Lung (tissue), 12 donors: ENCODE data around the gene SRSF5. TPM values are rescaled to one million over a fixed set of nuclear protein-coding genes. Genes with fewer than 3 reads are reported as not detected.

ENCODE experiments used
- ATAC-seq: fragments of 200-7000 bp; cut with Tn5 transposase; one replicate; pipeline ENCODE4 v1.9.1; 2020; ENCODE audit warnings: moderate number of reproducible peaks; ENCODE audit not compliant: insufficient read depth, low FRiP score
- DNase-seq, 3 donors: peaks; one replicate each; pipeline ENCODE4 v3.0.0-alpha.2; 2013 to 2017
- H3K27ac ChIP-seq, 2 donors: one replicate each; pipeline ENCODE4 v1.5.1; 2013; ENCODE audit warnings: mild to moderate bottlenecking in 2 of 2, moderate library complexity in 2 of 2, control low read depth in 1 of 2, inconsistent platforms in 1 of 2, low read depth in 1 of 2, low read length in 1 of 2
- H3K27me3 ChIP-seq, 3 donors: one replicate each; pipeline ENCODE4 v1.5.1; 2013; ENCODE audit warnings: low read length in 2 of 3; ENCODE audit not compliant: control insufficient read depth in 3 of 3, insufficient read depth in 3 of 3
- H3K36me3 ChIP-seq, 4 donors: one replicate each; pipeline ENCODE4 v1.5.1; 2013; ENCODE audit warnings: low read length in 4 of 4, mild to moderate bottlenecking in 1 of 4, moderate library complexity in 1 of 4; ENCODE audit not compliant: control insufficient read depth in 4 of 4, insufficient read depth in 4 of 4
- H3K4me1 ChIP-seq, 5 donors: one replicate each; pipeline ENCODE4 v1.5.1; 2013; ENCODE audit warnings: low read length in 5 of 5, mild to moderate bottlenecking in 2 of 5, moderate library complexity in 1 of 5; ENCODE audit not compliant: control insufficient read depth in 5 of 5, insufficient read depth in 5 of 5
- H3K4me3 ChIP-seq: one replicate; pipeline ENCODE4 v1.5.1; 2013; ENCODE audit warnings: mild to moderate bottlenecking, control low read depth, moderate library complexity
- H3K9ac ChIP-seq, 2 donors: one replicate each; pipeline ENCODE4 v1.5.1; 2013; ENCODE audit warnings: low read length in 2 of 2, control low read depth in 1 of 2; ENCODE audit not compliant: insufficient read depth in 1 of 2
- H3K9me3 ChIP-seq, 4 donors: one replicate each; pipeline ENCODE4 v1.5.1; 2013; ENCODE audit warnings: low read length in 3 of 4, mild to moderate bottlenecking in 1 of 4, moderate library complexity in 1 of 4; ENCODE audit not compliant: control insufficient read depth in 4 of 4, insufficient read depth in 3 of 4
- WGBS, 2 donors: extraction: QIAGEN DNeasy Blood & Tissue Kit; methylation state at CpG; one replicate each; pipeline ENCODE4 v1.1.7; 2013; 5-methylcytosine and 5-hydroxymethylcytosine counted together
- polyA plus RNA-seq, 2 donors: library from polyadenylated mRNA; stranded (reverse); fragments of 200-250 nt; gene quantifications; one replicate each; pipeline ENCODE4 v1.2.1, GENCODE V29; 2013
- total RNA-seq, 2 donors: library from RNA; depleted of rRNA in 1 of 2; stranded (reverse); fragments of >200 nt in 1 of 2; gene quantifications; one replicate each; pipeline ENCODE4 v1.2.1, GENCODE V29; 2014 to 2021
- TF ChIP-seq, protein P1 (sequence below): IDR thresholded peaks from 2 replicates; pipeline ENCODE4 v1.5.1; 2012; ENCODE audit warnings: mild to moderate bottlenecking; ENCODE audit errors: control extremely low read depth, extremely low read depth
- donor health status: control.
- donor health status: control.
- donor health status: Bipolar disorder and iron deficiency.
- donor health status: healthy.
- donor health status: DM: yes; HTN: yes; CAD: no.

The SRSF5 gene
- total and polyA plus RNA-seq, 4 donors: 224 to 419 (median 286) TPM

DNA sequence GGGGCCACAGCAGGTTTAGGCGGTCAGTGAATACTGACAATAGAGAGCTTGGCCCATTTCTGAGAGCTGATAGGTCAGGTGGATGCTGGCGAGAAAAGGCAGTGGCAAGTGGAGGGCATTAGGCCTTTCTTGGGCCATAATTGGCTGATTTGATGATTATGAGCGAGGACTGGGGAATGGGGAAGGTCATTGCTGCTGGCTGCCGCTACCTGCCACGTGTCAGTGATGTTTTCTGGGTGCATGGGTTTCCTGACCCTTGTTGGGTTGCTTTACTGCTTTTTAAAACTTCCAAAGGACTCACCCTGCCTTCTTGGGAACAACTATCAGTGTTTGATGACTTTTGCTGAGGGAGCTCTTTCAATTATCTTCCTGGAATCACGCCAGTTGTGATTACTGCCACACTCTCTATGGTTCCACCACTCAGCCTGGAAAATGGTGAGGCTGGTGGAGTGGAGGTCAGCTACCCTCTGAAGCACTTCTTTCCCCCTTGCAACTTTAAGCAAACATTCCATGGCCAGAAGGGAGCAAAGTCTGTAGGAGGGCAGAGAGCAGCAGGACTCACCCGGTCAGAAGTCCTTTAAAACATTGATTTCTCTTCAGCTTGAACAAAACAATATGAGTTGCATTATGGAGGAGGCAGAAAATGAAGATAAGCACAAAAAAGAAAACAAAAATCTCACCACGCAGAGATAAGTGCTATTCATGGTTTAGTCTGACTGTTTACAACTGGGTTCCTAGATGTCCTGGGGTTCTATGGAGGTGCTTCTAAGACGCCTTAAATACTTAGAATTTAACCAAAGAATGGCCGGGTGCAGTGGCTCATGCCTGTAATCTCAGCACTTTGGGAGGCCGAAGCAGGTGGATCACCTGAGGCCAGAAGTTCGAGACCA, 42.2 kb downstream of the SRSF5 start:
- WGBS, 2 donors: 87 to 89% methylated on average over 12 of the region's 12 CpGs
- DNase-seq: no peak
- Histone ChIP-seq H3K27ac (no peak overlapping the region), H3K4me1 (no peaks in the 10 kb centered on the region), H3K36me3 (no peaks in the 10 kb centered on the region), H3K9me3 (no peaks in the 10 kb centered on the region), H3K4me3 (no peak overlapping the region), H3K27me3 (no peaks in the 10 kb centered on the region), H3K9ac (no peak overlapping the region)
- ATAC-seq: no peak
- TF ChIP-seq, protein P1, sequence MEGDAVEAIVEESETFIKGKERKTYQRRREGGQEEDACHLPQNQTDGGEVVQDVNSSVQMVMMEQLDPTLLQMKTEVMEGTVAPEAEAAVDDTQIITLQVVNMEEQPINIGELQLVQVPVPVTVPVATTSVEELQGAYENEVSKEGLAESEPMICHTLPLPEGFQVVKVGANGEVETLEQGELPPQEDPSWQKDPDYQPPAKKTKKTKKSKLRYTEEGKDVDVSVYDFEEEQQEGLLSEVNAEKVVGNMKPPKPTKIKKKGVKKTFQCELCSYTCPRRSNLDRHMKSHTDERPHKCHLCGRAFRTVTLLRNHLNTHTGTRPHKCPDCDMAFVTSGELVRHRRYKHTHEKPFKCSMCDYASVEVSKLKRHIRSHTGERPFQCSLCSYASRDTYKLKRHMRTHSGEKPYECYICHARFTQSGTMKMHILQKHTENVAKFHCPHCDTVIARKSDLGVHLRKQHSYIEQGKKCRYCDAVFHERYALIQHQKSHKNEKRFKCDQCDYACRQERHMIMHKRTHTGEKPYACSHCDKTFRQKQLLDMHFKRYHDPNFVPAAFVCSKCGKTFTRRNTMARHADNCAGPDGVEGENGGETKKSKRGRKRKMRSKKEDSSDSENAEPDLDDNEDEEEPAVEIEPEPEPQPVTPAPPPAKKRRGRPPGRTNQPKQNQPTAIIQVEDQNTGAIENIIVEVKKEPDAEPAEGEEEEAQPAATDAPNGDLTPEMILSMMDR: no peak

DNA sequence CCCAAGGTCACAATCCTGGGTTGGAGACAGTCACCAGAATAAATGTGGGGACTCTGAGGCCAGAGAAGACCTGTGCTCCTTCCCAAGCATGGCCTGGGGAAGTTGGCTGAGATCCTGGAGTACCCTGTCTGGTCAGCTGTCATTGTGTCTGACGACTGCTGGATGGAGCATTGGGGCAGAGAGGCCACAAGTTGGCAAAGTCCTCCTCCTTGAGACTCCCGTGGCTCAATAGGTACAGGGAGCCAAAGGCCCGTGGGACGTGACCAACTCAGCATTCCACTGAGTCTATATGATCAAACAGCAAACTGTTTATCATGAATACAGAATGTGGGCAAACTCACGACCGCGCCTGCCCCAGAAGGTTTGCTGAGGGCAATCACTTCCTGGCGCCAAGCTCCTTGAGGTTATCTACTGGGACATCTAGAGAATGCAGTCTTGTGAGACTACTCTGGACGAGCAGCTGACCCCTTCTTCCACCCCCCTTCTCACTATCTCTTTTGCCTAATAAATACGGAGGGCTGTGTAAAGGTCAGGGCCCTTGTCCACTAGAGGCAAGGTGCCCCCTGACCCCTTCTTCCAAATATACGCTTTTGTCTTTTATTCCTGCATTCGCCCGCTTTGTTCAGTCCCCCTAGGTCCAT, 44.4 kb downstream of the SRSF5 start:
- DNase-seq (no peak), ATAC-seq (no peak)
- 71 to 80% methylated on average over 13 of the region's 13 CpGs for WGBS, 2 donors
- H3K36me3 ChIP-seq: no peaks in the 10 kb centered on the region
- no peaks in the 10 kb centered on the region for H3K27me3 ChIP-seq
- H3K9ac ChIP-seq: no peak overlapping the region
- no peaks in the 10 kb centered on the region for H3K4me1 ChIP-seq
- TF ChIP-seq, protein P1: no peak
- H3K9me3 ChIP-seq: no peaks in the 10 kb centered on the region
- no peak overlapping the region for H3K27ac ChIP-seq
- H3K4me3 ChIP-seq: no peak overlapping the region

DNA sequence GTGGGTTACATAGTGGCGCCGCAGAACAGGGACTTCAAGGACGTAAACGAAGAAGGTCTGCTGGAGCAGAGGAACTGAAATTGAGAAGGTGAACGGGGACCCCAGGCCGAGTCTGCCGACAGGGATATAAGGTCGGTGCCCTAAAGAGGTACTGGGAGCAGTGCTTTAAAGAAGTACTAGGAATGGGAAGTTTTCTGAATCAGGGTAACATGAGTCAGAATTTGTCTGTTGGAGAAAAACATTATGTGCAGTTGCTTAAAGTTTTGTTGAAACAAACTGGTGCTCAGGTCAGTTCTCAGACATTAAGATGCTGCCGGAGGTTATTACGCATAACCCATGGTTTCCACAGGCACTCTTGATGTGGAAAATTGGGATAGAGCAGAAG, 44.9 kb downstream of the SRSF5 start:
- TF ChIP-seq, protein P1: no peak
- ATAC-seq: no peak
- WGBS, 2 donors: 88 to 92% methylated on average over 10 of the region's 10 CpGs
- no peak for DNase-seq
- Histone ChIP-seq H3K27me3 (peaks cover 0 to 2% (median 0%) of the 10 kb centered on the region in 3 donors), H3K4me3 (no peak overlapping the region), H3K9me3 (no peaks in the 10 kb centered on the region), H3K9ac (no peak overlapping the region), H3K4me1 (no peaks in the 10 kb centered on the region), H3K36me3 (no peaks in the 10 kb centered on the region), H3K27ac (no peak overlapping the region)
